Ishikawa (cell line): Measurements from ENCODE around the gene CHCHD6.

Experiments used
- CEBPB ChIP-seq: IDR thresholded peaks from 2 replicates; pipeline ENCODE4 v1.6.1; 2012
- CREB1 ChIP-seq: IDR thresholded peaks from 2 replicates; pipeline ENCODE4 v1.6.1; 2012; ENCODE audit warnings: low read depth
- EP300 ChIP-seq: IDR thresholded peaks from 2 replicates; pipeline ENCODE4 v1.6.1; 2012; ENCODE audit warnings: borderline replicate concordance
- FOXM1 ChIP-seq: IDR thresholded peaks from 2 replicates; pipeline ENCODE4 v1.6.1; 2012; ENCODE audit warnings: low read depth, borderline replicate concordance
- NFIC ChIP-seq: IDR thresholded peaks from 2 replicates; pipeline ENCODE4 v1.6.1; 2012
- RAD21 ChIP-seq: IDR thresholded peaks from 2 replicates; pipeline ENCODE4 v1.6.1; 2012; ENCODE audit warnings: low read depth
- TAF1 ChIP-seq: IDR thresholded peaks from 2 replicates; pipeline ENCODE4 v1.6.1; 2012; ENCODE audit warnings: low read depth, mild to moderate bottlenecking
- TCF12 ChIP-seq: IDR thresholded peaks from 2 replicates; pipeline ENCODE4 v1.6.1; 2012; ENCODE audit warnings: low read depth
- TEAD4 ChIP-seq: IDR thresholded peaks from 2 replicates; pipeline ENCODE4 v1.6.1; 2012
- YY1 ChIP-seq: IDR thresholded peaks from 2 replicates; pipeline ENCODE4 v1.6.1; 2012; ENCODE audit warnings: low read depth
- TF ChIP-seq, protein P1 (sequence below): IDR thresholded peaks from 2 replicates; pipeline ENCODE4 v1.6.1; 2012
- TF ChIP-seq, protein P2 (sequence below): IDR thresholded peaks from 2 replicates; pipeline ENCODE4 v1.6.1; 2012
- TF ChIP-seq, protein P3 (sequence below): IDR thresholded peaks from 2 replicates; pipeline ENCODE4 v1.6.1; 2012; ENCODE audit warnings: low read depth, mild to moderate bottlenecking

DNA sequence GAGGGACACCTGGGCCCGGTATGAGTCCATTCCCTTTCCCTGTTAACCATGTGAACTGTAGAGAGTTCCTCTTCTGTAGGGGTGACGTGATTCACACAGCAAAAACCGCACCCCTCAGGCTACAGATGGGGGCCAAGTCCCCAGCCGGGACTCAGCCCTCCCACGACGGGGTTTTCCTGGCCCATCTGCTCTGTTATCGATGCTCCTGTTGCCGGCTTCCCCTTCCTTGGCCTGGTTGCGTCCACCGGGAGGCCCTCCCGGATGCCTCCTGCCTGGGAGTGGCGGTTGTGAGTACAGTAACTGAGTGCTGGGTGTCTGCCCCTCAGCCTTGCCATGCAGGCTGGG, 278.1 kb downstream of the CHCHD6 start:
- no peak for TF ChIP-seq NFIC
- TF ChIP-seq CEBPB, result no peak
- TF ChIP-seq, protein P1, sequence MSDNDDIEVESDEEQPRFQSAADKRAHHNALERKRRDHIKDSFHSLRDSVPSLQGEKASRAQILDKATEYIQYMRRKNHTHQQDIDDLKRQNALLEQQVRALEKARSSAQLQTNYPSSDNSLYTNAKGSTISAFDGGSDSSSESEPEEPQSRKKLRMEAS, result no peak
- TF ChIP-seq YY1, result no peak
- no peak for TF ChIP-seq EP300
- TF ChIP-seq FOXM1, result no peak
- TF ChIP-seq RAD21, result no peak
- TF ChIP-seq, protein P2, sequence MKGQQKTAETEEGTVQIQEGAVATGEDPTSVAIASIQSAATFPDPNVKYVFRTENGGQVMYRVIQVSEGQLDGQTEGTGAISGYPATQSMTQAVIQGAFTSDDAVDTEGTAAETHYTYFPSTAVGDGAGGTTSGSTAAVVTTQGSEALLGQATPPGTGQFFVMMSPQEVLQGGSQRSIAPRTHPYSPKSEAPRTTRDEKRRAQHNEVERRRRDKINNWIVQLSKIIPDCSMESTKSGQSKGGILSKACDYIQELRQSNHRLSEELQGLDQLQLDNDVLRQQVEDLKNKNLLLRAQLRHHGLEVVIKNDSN, result no peak
- TF ChIP-seq, protein P3, sequence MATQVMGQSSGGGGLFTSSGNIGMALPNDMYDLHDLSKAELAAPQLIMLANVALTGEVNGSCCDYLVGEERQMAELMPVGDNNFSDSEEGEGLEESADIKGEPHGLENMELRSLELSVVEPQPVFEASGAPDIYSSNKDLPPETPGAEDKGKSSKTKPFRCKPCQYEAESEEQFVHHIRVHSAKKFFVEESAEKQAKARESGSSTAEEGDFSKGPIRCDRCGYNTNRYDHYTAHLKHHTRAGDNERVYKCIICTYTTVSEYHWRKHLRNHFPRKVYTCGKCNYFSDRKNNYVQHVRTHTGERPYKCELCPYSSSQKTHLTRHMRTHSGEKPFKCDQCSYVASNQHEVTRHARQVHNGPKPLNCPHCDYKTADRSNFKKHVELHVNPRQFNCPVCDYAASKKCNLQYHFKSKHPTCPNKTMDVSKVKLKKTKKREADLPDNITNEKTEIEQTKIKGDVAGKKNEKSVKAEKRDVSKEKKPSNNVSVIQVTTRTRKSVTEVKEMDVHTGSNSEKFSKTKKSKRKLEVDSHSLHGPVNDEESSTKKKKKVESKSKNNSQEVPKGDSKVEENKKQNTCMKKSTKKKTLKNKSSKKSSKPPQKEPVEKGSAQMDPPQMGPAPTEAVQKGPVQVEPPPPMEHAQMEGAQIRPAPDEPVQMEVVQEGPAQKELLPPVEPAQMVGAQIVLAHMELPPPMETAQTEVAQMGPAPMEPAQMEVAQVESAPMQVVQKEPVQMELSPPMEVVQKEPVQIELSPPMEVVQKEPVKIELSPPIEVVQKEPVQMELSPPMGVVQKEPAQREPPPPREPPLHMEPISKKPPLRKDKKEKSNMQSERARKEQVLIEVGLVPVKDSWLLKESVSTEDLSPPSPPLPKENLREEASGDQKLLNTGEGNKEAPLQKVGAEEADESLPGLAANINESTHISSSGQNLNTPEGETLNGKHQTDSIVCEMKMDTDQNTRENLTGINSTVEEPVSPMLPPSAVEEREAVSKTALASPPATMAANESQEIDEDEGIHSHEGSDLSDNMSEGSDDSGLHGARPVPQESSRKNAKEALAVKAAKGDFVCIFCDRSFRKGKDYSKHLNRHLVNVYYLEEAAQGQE, result no peak
- no peak for TF ChIP-seq TAF1
- TF ChIP-seq CREB1, result no peak
- no peak for TF ChIP-seq TEAD4
- TF ChIP-seq TCF12, result no peak
